Upper lobe of left lung (tissue), 6 donors: ENCODE data around the gene AQP12A. TPM values are rescaled to one million over a fixed set of nuclear protein-coding genes. Genes with fewer than 3 reads are reported as not detected.

Experiments used
- ATAC-seq, 2 donors: fragments of 200-7000 bp; cut with Tn5 transposase; one replicate each; pipeline ENCODE4 v1.9.1; 2022; ENCODE audit warnings: mild to moderate bottlenecking in 2 of 2, moderate library complexity in 2 of 2; ENCODE audit not compliant: low FRiP score in 2 of 2
- DNase-seq, 2 donors: peaks; one replicate each; pipeline ENCODE4 v3.0.0-alpha.2; 2019 to 2020
- H3K27ac ChIP-seq, 4 donors: fragments of 200-600 bp; sonication (generic); one replicate each; pipeline ENCODE4 v1.5.1; 2016 to 2019
- H3K27me3 ChIP-seq, 4 donors: fragments of 200-600 bp; sonication (generic); one replicate each; pipeline ENCODE4 v1.5.1; 2017 to 2019
- H3K36me3 ChIP-seq, 4 donors: fragments of 200-600 bp; sonication (generic); one replicate each; pipeline ENCODE4 v1.5.1; 2016 to 2019
- H3K4me1 ChIP-seq, 4 donors: fragments of 200-600 bp; sonication (generic); one replicate each; pipeline ENCODE4 v1.5.1; 2018 to 2019
- H3K4me3 ChIP-seq, 4 donors: fragments of 200-600 bp; sonication (generic); one replicate each; pipeline ENCODE4 v1.5.1; 2017 to 2019; ENCODE audit warnings: mild to moderate bottlenecking in 2 of 4, moderate library complexity in 1 of 4
- H3K9me3 ChIP-seq, 4 donors: fragments of 200-600 bp; sonication (generic); one replicate each; pipeline ENCODE4 v1.5.1; 2018 to 2019
- CTCF ChIP-seq, 6 experiments: fragments of 450-650 bp in 4 of 6; fragments of 200-600 bp in 2 of 6; sonication (generic) in 2 of 6; IDR thresholded peaks; one replicate each; pipeline ENCODE4 v1.5.1; 2016 to 2019; ENCODE audit warnings: antibody characterized with exemption in 6 of 6
- EP300 ChIP-seq, 4 donors: sonication (generic); formaldehyde crosslinking; IDR thresholded peaks; one replicate each; pipeline ENCODE4 v1.5.1; 2017; ENCODE audit warnings: antibody characterized with exemption in 4 of 4, control low read depth in 2 of 4
- POLR2A ChIP-seq, 4 donors: fragments of 450-650 bp; IDR thresholded peaks; one replicate each; pipeline ENCODE4 v1.5.1; 2016 to 2017; ENCODE audit warnings: antibody characterized with exemption in 4 of 4, mild to moderate bottlenecking in 2 of 4
- POLR2AphosphoS5 ChIP-seq, 2 donors: sonication (generic); formaldehyde crosslinking; IDR thresholded peaks; one replicate each; pipeline ENCODE4 v1.5.1; 2017; ENCODE audit warnings: antibody characterized with exemption in 2 of 2
- WGBS, 2 donors: methylation state at CpG; one replicate each; pipeline ENCODE4 v1.1.5; 2017 to 2018; 5-methylcytosine and 5-hydroxymethylcytosine counted together
- small RNA-seq, 4 donors: library from RNA; depleted of rRNA; stranded (forward); fragments of <200 nt; gene quantifications; one replicate each; pipeline ENCODE3, GENCODE V24; 2016
- total RNA-seq, 6 donors: library from RNA; depleted of rRNA in 4 of 6; stranded (reverse); fragments of >200 nt in 4 of 6; gene quantifications; one replicate each; pipeline versions ENCODE4 v1.1.0 to v1.2.1, GENCODE V29; 2016 to 2021
- donor health status: DM: no; HTN: no; CAD: no; lungs with moderate emphysema.
- donor health status: DM: no; HTN: yes; CAD: no; lungs with severe emphysema.

Gene AQP12A
- total RNA-seq, 6 donors from 2014 or later = not detected

- no peaks in the 10 kb centered on the region for H3K27me3 ChIP-seq
- TF ChIP-seq POLR2AphosphoS5 (IDR thresholded peaks at IDR 0.05) (no peak), CTCF (IDR thresholded peaks at IDR 0.05) (no peak), POLR2A (IDR thresholded peaks at IDR 0.05) (no peak), EP300 (IDR thresholded peaks at IDR 0.05) (no peak)
- no peaks in the 10 kb centered on the region for H3K4me1 ChIP-seq
- DNase-seq = peak in 1 of 2 donors; percentile 59
- 85 to 94% methylated on average over 4 to 7 of the region's 11 CpGs for WGBS, 2 donors
- H3K4me3 ChIP-seq = no peak overlapping the region
- ATAC-seq = no peak
- no peaks in the 10 kb centered on the region for H3K9me3 ChIP-seq
- H3K27ac ChIP-seq = no peak overlapping the region
- H3K36me3 ChIP-seq = no peaks in the 10 kb centered on the region
Measured at GRCh38 chr2:240747256-240747655, 55.6 kb downstream of the AQP12A start.

Small RNAs within 50 kb of the gene (small RNA-seq; reads per million reads assigned to genes)
- gene AC011298.3 = 0 reads per million in 4 donors

Other genes starting within 250 kb of the AQP12A start
- gene ANKMY1, start 133.9 kb upstream of the AQP12A start, total RNA-seq = 10 to 100 TPM; 23.7 to 97.4 (median 26.9) TPM
- 10 to 100 TPM in 1 of 6 donors, 1 to 10 TPM in 5; 3.2 to 30.4 (median 5.7) TPM for gene DUSP28, start 131.5 kb upstream of the AQP12A start, total RNA-seq
- 100 to 1,000 TPM in 5 of 6 donors, 10 to 100 TPM in 1; 71.0 to 264 (median 123) TPM for gene RNPEPL1, start 123.4 kb upstream of the AQP12A start, total RNA-seq
- 100 to 1,000 TPM in 1 of 6 donors, 10 to 100 TPM in 5; 35.3 to 118 (median 38.9) TPM for gene CAPN10, start 105.1 kb upstream of the AQP12A start, total RNA-seq
- gene GPR35, start 66.4 kb upstream of the AQP12A start, total RNA-seq = 10 to 100 TPM in 1 of 6 donors, 1 to 10 TPM in 5; 1.9 to 14.7 (median 4.6) TPM
- not detected for gene AQP12B, start 9.0 kb upstream of the AQP12A start, total RNA-seq
- 1 to 10 TPM in 1 of 6 donors, under 1 TPM in 3, not detected in 2; 0.15 to 1.2 (median 0.35) TPM for gene KIF1A, start 128.4 kb downstream of the AQP12A start, total RNA-seq
- under 1 TPM in 3 of 6 donors, not detected in 3; 0.30 to 0.46 (median 0.44) TPM for gene AGXT, start 177.0 kb downstream of the AQP12A start, total RNA-seq
- gene MAB21L4, start 204.3 kb downstream of the AQP12A start, total RNA-seq = 100 to 1,000 TPM in 1 of 6 donors, 10 to 100 TPM in 5; 11.5 to 117 (median 29.0) TPM
- 10 to 100 TPM in 3 of 6 donors, 1 to 10 TPM in 2, under 1 TPM in 1; 0.23 to 17.8 (median 7.6) TPM for gene CROCC2, start 214.5 kb downstream of the AQP12A start, total RNA-seq